BLaER1 (cell line): ENCODE measurements around the gene EXOC6B.

Experiments
- H3K27ac ChIP-seq: shearing (Covaris generic); formaldehyde crosslinking; 2 replicates; pipeline ENCODE4 v1.8.1; 2022
- H3K27me3 ChIP-seq: shearing (Covaris generic); formaldehyde crosslinking; 2 replicates; pipeline ENCODE4 v1.8.1; 2022
- H3K36me3 ChIP-seq: shearing (Covaris generic); formaldehyde crosslinking; 2 replicates; pipeline ENCODE4 v1.8.1; 2022
- H3K4me1 ChIP-seq: shearing (Covaris generic); formaldehyde crosslinking; 2 replicates; pipeline ENCODE4 v1.8.1; 2022
- H3K4me2 ChIP-seq: shearing (Covaris generic); formaldehyde crosslinking; 2 replicates; pipeline ENCODE4 v1.8.1; 2022
- H3K4me3 ChIP-seq: shearing (Covaris generic); formaldehyde crosslinking; 2 replicates; pipeline ENCODE4 v1.8.1; 2022
- H3K9ac ChIP-seq: shearing (Covaris generic); formaldehyde crosslinking; 2 replicates; pipeline ENCODE4 v1.8.1; 2022
- H3K9me3 ChIP-seq: shearing (Covaris generic); formaldehyde crosslinking; 2 replicates; pipeline ENCODE4 v1.8.1; 2022
- H4K20me1 ChIP-seq: shearing (Covaris generic); formaldehyde crosslinking; 2 replicates; pipeline ENCODE4 v1.8.1; 2022
- Cebpa-rat ChIP-seq: shearing (Covaris generic); IDR thresholded peaks from 2 replicates; pipeline ENCODE4 v1.8.1; 2022

The EXOC6B gene

DNA sequence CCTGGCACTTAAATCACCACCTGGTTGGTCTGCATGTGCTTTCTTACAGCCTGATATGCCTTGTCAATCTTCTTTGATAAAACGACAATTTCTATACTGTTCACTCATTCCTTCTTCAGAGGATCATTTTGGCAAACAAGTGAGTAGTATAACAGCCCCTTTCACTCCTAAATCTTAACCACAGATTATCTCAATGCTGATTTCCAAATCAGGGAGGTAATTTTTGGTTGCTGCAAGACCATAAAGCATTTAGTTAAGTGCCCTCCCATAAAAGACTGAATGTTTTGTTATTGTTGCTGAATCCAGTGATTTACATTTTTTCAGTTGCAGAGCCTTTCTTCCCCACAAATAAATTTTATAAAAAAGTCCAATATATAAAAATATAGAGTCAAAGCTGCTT lies 549.0 kb downstream of the EXOC6B start:
- no peaks in the 10 kb centered on the region for H3K4me1 ChIP-seq
- no peaks in the 10 kb centered on the region for H3K27me3 ChIP-seq
- no peaks in the 10 kb centered on the region for H3K9me3 ChIP-seq
- no peak for TF ChIP-seq Cebpa-rat
- no peak overlapping the region for H3K9ac ChIP-seq
- no peaks in the 10 kb centered on the region for H4K20me1 ChIP-seq
- H3K4me2 ChIP-seq = no peak overlapping the region
- no peak overlapping the region for H3K27ac ChIP-seq
- H3K4me3 ChIP-seq = no peak overlapping the region
- no peaks in the 10 kb centered on the region for H3K36me3 ChIP-seq

DNA sequence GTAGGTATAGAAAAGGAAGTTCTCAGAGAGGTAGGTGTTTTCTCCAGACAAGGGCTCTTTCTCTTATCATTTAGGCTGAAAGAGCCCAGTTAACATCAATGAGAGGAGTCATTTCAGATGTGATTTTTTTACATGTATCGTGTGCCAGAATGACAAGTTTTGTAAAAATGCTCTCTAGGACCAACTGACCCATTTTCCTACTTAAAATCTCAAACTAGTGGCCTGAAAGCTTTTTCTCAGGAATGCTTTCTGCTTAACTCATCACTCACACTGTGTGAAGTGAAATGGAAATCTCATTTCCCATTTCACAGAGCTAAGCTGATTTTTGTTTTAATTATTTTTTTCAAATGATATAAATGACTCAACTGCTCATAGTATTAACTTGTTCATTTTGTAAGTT lies 549.5 kb downstream of the EXOC6B start:
- Histone ChIP-seq H3K4me3 (no peak overlapping the region), H3K27me3 (no peaks in the 10 kb centered on the region), H4K20me1 (no peaks in the 10 kb centered on the region), H3K9ac (no peak overlapping the region), H3K4me1 (no peaks in the 10 kb centered on the region), H3K4me2 (no peak overlapping the region), H3K27ac (no peak overlapping the region), H3K36me3 (no peaks in the 10 kb centered on the region), H3K9me3 (no peaks in the 10 kb centered on the region)
- TF ChIP-seq Cebpa-rat = no peak

DNA sequence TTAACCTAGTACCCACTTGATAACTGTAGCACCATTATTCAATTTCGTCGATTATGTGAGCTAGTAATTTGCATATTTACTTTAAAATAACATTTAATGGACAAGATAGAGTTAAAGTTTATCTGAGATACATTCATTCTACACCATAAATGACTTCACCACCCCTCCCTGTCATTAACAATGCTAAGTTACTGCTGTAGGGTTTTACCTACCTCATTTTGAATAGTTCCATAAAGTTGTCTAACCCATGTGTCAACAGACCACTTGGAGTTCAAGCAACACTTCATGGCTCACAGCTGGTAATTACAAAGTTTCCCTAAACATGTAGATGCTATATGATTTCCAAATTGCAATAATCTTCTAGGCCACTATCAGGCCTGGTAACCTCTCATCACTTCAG lies 550.7 kb downstream of the EXOC6B start:
- H4K20me1 ChIP-seq = no peaks in the 10 kb centered on the region
- H3K27me3 ChIP-seq = no peaks in the 10 kb centered on the region
- no peak overlapping the region for H3K4me3 ChIP-seq
- no peaks in the 10 kb centered on the region for H3K4me1 ChIP-seq
- no peaks in the 10 kb centered on the region for H3K9me3 ChIP-seq
- no peak overlapping the region for H3K9ac ChIP-seq
- H3K36me3 ChIP-seq = no peaks in the 10 kb centered on the region
- H3K4me2 ChIP-seq = no peak overlapping the region
- H3K27ac ChIP-seq = no peak overlapping the region
- no peak for TF ChIP-seq Cebpa-rat

DNA sequence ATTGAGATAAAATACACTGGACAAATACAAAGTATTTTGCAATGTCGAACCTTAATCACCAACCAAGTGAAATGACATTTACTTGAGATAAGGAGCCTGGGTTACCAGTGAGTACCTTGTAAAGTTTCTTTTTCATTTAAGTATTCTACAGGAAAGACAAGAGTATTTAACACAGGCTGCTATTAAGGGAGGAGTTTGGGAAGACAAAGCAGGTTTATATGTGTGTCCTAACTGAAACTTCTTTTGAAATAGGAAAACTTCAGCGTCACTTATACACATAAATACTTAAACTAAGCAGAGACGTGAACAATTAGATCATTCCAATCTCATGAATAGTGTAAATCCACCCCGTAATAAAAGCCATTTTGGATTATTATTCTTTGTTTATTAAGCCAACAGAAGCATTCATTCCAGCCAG lies 551.4 kb downstream of the EXOC6B start:
- TF ChIP-seq Cebpa-rat = no peak
- Histone ChIP-seq H3K9ac (no peak overlapping the region), H3K9me3 (no peaks in the 10 kb centered on the region), H3K27ac (no peak overlapping the region), H3K4me2 (no peak overlapping the region), H3K4me3 (no peak overlapping the region), H3K4me1 (no peaks in the 10 kb centered on the region), H3K27me3 (no peaks in the 10 kb centered on the region), H3K36me3 (no peaks in the 10 kb centered on the region), H4K20me1 (no peaks in the 10 kb centered on the region)

DNA sequence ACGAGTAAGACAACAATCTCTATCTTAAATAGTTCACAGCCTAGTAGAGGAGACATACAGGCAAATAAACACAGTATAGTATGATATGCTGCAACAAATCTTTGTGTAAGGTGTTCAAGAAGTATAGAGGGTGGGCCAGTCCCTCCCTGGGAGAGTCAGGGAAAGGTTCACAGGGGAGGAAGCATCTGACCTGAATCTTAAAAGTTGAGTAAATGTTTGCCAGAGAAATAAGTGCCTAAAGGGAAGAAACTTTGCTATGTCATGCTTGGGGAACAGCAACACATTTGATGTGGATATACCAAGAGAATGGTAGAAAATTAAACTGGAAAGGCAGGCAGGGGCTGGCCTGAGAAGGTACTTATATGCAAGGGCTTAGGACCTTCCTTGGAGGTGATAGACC lies 552.4 kb downstream of the EXOC6B start:
- no peak overlapping the region for H3K4me2 ChIP-seq
- no peaks in the 10 kb centered on the region for H3K9me3 ChIP-seq
- TF ChIP-seq Cebpa-rat = no peak
- no peaks in the 10 kb centered on the region for H3K27me3 ChIP-seq
- no peak overlapping the region for H3K9ac ChIP-seq
- no peak overlapping the region for H3K4me3 ChIP-seq
- no peaks in the 10 kb centered on the region for H3K4me1 ChIP-seq
- no peaks in the 10 kb centered on the region for H3K36me3 ChIP-seq
- H4K20me1 ChIP-seq = no peaks in the 10 kb centered on the region
- H3K27ac ChIP-seq = no peak overlapping the region

DNA sequence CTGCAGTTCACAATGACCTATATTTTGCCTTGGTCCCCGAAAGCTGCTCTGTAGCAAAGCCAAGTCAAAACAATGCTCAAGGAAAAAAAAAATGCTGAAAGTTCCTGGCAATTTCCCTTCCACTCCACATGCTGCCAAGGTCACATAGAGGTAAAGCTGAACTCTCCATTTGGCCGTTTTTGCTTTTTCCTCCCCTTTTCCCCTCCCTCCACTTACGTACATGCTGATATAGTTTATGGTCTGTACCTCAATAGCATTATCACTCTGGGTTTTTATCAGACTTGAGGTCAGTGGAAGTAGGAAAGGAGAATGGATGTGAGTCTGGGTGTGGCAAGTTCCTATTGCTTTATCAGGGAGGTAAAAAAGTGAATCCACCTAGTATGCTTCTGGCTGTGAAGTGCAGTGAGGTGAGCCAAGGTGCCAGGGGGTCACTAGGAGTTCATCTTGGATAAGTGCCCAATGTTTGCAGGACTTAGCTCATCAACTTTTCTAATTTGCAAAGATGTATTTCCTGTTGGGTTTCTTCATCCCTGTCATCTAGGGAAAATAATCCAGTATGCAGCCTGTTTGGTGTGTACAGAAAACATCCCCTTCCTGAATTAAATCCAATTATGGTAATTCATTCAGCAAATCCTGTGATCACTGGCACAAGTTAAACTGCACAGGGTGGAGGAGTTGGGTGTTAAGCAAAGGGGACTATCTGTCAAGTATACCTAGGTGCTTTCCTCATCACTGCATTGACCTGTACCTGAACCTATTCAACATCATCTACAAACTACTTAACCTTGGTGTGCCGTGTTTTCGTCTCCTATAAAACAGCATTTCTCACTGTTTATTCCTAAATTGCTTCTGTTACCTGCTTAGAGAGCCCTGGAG lies 553.8 kb downstream of the EXOC6B start:
- no peak overlapping the region for H3K27ac ChIP-seq
- H3K4me3 ChIP-seq = no peak overlapping the region
- TF ChIP-seq Cebpa-rat = no peak
- no peaks in the 10 kb centered on the region for H4K20me1 ChIP-seq
- H3K9ac ChIP-seq = no peak overlapping the region
- H3K36me3 ChIP-seq = no peaks in the 10 kb centered on the region
- H3K27me3 ChIP-seq = no peaks in the 10 kb centered on the region
- H3K4me2 ChIP-seq = no peak overlapping the region
- H3K9me3 ChIP-seq = no peaks in the 10 kb centered on the region
- no peaks in the 10 kb centered on the region for H3K4me1 ChIP-seq

DNA sequence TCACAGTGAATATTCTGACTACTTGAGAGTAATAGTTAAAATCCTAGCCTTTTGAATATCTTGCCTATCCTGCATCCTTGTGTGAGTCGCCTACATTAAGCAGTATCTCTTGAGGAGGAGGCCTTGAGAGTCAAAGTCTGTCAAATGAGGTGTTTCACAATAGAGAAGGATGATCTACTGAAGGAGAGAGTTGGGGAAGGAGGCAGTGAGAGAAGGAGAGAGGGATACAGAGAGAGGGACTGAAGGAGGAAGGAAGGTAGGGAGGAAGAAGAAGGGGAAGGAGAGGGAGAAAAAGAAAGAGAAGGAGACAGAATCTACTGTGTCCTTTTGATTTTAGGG lies 554.6 kb downstream of the EXOC6B start:
- no peak overlapping the region for H3K27ac ChIP-seq
- TF ChIP-seq Cebpa-rat = no peak
- H3K4me2 ChIP-seq = no peak overlapping the region
- no peak overlapping the region for H3K4me3 ChIP-seq
- no peaks in the 10 kb centered on the region for H3K36me3 ChIP-seq
- no peaks in the 10 kb centered on the region for H3K27me3 ChIP-seq
- no peaks in the 10 kb centered on the region for H3K9me3 ChIP-seq
- H3K9ac ChIP-seq = no peak overlapping the region
- H3K4me1 ChIP-seq = no peaks in the 10 kb centered on the region
- no peaks in the 10 kb centered on the region for H4K20me1 ChIP-seq

DNA sequence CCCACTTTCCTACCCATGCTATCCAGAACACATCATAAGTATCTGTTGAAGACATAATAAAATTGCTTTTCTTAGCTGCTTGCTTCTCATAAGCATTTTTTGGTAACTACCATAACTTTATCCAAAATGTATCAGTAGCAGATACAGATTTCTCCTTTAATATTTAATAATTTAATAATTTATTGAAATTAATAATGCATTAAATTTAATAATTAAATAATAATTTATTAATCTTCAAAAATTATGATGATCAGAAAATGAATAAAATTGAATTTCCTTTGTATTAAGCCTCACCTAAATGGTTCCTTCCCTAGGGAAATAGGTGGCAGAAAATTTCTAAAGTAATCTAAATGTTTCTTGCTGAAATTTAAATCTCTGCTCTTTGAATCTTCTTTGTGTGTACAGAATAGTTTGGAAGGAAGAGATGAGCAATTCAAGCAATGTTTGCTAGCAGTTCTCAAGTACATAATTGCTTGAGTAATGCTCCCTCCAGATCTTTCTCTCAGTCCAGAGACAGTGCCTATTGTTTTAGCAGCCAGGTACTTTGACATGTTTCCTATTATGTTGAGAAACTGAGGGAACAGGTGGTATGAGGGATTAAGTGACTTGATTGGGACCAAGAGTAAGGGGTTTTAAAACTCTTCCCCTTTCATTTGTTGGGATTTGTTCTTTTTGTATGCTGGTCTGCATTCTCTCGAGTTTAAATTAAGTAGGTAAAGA lies 555.1 kb downstream of the EXOC6B start:
- H3K27ac ChIP-seq = no peak overlapping the region
- no peak for TF ChIP-seq Cebpa-rat

DNA sequence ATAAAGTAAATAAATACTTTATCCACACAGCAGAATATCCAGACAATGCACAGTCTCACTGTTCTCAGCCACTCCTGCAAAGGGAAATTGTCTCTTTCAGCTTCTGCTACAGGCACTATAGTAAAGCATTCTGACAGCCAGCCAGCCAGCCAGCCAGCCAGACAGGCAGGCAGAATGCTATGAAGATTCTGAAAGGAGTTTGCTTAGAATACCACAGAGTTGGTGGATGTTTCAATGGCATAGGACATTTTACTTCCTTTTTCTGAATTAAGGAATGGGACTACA lies 562.1 kb downstream of the EXOC6B start:
- H3K4me2 ChIP-seq = no peak overlapping the region
- H3K27ac ChIP-seq = no peak overlapping the region
- H3K9me3 ChIP-seq = no peaks in the 10 kb centered on the region
- TF ChIP-seq Cebpa-rat = no peak
- no peaks in the 10 kb centered on the region for H3K4me1 ChIP-seq
- H4K20me1 ChIP-seq = no peaks in the 10 kb centered on the region
- no peak overlapping the region for H3K4me3 ChIP-seq
- no peaks in the 10 kb centered on the region for H3K36me3 ChIP-seq
- H3K27me3 ChIP-seq = no peaks in the 10 kb centered on the region
- no peak overlapping the region for H3K9ac ChIP-seq

More for the DNA sequence above, 555.1 kb downstream of the EXOC6B start:
- H3K36me3 ChIP-seq = no peaks in the 10 kb centered on the region
- no peak overlapping the region for H3K4me2 ChIP-seq
- no peaks in the 10 kb centered on the region for H3K27me3 ChIP-seq
- H3K9ac ChIP-seq = no peak overlapping the region
- no peaks in the 10 kb centered on the region for H3K9me3 ChIP-seq
- H3K4me1 ChIP-seq = no peaks in the 10 kb centered on the region
- H4K20me1 ChIP-seq = no peaks in the 10 kb centered on the region
- H3K4me3 ChIP-seq = no peak overlapping the region

DNA sequence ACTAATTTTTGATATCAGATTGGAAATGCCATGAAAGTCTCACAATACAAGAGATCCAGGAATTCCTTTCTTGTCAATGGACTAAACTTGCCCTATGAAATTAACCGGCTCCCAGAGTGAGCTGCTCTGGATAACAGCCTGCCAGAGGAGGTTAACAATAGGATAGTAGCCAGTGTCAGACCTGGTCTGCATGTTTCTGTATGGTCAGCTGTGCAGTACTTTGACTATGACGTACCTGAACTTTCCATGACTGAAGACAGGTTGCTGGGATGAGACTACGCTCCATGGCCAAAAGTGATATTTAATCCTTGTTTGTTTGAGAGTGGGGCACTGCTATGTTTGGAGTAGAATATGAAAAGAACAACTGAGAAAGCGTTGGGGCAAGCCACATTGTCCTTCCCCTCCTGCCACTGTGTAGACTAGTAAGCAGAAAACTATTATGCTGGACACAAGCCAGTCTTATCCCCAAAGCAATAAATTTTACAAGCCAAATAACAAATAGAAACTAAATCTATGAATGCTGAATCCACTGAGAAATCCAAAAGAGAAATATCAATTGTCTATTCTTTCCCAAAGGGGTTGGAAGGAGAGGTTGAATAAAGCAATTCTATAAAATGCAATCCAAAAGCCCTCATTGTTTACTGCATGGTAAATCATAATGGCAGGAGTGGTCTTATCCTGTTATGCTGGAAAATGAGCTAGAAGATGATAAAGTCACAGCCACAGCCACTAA lies 562.6 kb downstream of the EXOC6B start:
- Histone ChIP-seq H3K4me3 (no peak overlapping the region), H3K36me3 (no peaks in the 10 kb centered on the region), H4K20me1 (no peaks in the 10 kb centered on the region), H3K9me3 (no peaks in the 10 kb centered on the region), H3K4me2 (no peak overlapping the region), H3K27me3 (no peaks in the 10 kb centered on the region), H3K9ac (no peak overlapping the region), H3K4me1 (no peaks in the 10 kb centered on the region), H3K27ac (no peak overlapping the region)
- TF ChIP-seq Cebpa-rat = no peak
